Osteocyte (in vitro differentiated cells): ENCODE measurements around the gene LRG1. TPM values are rescaled to one million over a fixed set of nuclear protein-coding genes. Genes with fewer than 3 reads are reported as not detected.

ENCODE experiments used
- DNase-seq: peaks from one replicate; pipeline ENCODE4 v3.0.0; 2021; ENCODE audit warnings: mixed read lengths; ENCODE audit not compliant: unreplicated experiment; ENCODE audit errors: extremely low spot score
- H3K27ac Mint-ChIP-seq: one replicate; pipeline ENCODE4 v1.8.0; 2021; ENCODE audit warnings: mild to moderate bottlenecking, mixed read lengths; ENCODE audit not compliant: unreplicated experiment
- H3K27me3 Mint-ChIP-seq: one replicate; pipeline ENCODE4 v1.8.0; 2021; ENCODE audit warnings: mixed read lengths; ENCODE audit not compliant: unreplicated experiment
- H3K36me3 Mint-ChIP-seq: one replicate; pipeline ENCODE4 v1.8.0; 2021; ENCODE audit warnings: mixed read lengths; ENCODE audit not compliant: unreplicated experiment
- H3K4me1 Mint-ChIP-seq: one replicate; pipeline ENCODE4 v1.8.0; 2021; ENCODE audit warnings: mixed read lengths; ENCODE audit not compliant: unreplicated experiment
- H3K4me3 Mint-ChIP-seq: one replicate; pipeline ENCODE4 v1.8.0; 2021; ENCODE audit warnings: mild to moderate bottlenecking, moderate library complexity, mixed read lengths; ENCODE audit not compliant: unreplicated experiment
- H3K9me3 Mint-ChIP-seq: one replicate; pipeline ENCODE4 v1.8.0; 2021; ENCODE audit warnings: mixed read lengths; ENCODE audit not compliant: unreplicated experiment
- total RNA-seq: library from RNA; stranded (reverse); gene quantifications from 2 replicates; pipeline ENCODE4 v1.2.1, GENCODE V29; 2021
- TF ChIP-seq, protein P1 (sequence below): fragments of 200-600 bp; sonication (generic); IDR thresholded peaks from 2 replicates; pipeline ENCODE4 v1.5.0; 2021; ENCODE audit warnings: antibody characterized with exemption, mild to moderate bottlenecking, moderate library complexity

The LRG1 gene
- total RNA-seq, 1 donor from 2014 or later = not detected

DNA sequence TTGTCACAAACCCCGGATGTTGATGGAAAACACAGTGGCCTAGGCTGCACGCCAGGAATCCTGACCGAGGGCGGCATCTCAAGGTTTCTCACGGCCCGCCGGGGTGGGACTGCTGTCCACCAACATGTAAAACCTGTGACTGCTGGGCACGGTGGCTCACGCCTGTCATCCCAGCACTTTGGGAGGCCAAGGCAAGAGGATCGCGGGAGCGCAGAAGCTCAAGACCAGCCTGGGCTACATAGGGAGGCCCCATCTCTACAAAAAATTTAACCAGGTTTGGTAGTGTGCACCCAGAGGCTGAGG, 32.7 kb downstream of the LRG1 start:
- Mint-ChIP-seq H3K27ac (no peak overlapping the region), H3K27me3 (no peaks in the 10 kb centered on the region), H3K4me3 (no peak overlapping the region), H3K9me3 (no peaks in the 10 kb centered on the region), H3K4me1 (peaks cover 4% of the 10 kb centered on the region), H3K36me3 (peaks cover 8% of the 10 kb centered on the region)
- TF ChIP-seq, protein P1, sequence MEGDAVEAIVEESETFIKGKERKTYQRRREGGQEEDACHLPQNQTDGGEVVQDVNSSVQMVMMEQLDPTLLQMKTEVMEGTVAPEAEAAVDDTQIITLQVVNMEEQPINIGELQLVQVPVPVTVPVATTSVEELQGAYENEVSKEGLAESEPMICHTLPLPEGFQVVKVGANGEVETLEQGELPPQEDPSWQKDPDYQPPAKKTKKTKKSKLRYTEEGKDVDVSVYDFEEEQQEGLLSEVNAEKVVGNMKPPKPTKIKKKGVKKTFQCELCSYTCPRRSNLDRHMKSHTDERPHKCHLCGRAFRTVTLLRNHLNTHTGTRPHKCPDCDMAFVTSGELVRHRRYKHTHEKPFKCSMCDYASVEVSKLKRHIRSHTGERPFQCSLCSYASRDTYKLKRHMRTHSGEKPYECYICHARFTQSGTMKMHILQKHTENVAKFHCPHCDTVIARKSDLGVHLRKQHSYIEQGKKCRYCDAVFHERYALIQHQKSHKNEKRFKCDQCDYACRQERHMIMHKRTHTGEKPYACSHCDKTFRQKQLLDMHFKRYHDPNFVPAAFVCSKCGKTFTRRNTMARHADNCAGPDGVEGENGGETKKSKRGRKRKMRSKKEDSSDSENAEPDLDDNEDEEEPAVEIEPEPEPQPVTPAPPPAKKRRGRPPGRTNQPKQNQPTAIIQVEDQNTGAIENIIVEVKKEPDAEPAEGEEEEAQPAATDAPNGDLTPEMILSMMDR = no peak
- DNase-seq = peak; percentile 83

DNA sequence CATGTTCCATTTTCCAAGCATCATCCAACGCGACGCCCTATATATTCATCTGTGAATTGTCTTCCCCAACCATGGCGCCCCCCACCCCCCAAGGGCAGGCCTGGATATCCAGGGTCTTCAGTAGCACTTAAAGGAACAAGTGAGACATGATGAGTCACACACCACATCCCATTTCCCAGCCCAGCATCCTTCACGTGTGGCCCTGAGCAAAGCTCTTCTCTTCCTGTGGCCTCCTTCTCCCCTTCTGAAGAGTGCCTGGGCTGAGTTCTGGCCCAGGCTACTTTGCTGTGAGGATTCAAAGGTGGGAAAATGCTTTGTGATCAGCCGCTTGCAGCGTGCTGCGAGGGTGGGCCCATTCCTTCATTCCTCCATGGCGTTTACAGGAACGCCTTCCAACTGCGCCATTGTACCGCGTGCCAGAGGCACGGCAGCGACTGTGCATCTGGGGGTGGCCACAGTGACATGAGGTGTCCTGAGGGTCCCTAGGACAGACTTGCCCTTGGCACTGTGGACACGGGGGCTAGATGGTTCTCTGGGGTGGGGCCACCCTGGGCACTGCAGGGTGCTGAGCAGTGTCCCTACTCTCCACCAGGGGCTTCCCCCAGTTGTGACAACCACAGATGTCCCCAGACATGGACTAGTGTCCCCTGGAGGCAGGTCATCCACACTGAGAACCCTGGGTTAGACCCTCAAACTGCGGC, 33.2 kb downstream of the LRG1 start:
- Mint-ChIP-seq H3K27me3 (no peaks in the 10 kb centered on the region), H3K27ac (no peak overlapping the region), H3K4me3 (no peak overlapping the region), H3K36me3 (peaks cover 8% of the 10 kb centered on the region), H3K4me1 (peaks cover 4% of the 10 kb centered on the region), H3K9me3 (no peaks in the 10 kb centered on the region)
- DNase-seq = no peak
- TF ChIP-seq, protein P1 = no peak

DNA sequence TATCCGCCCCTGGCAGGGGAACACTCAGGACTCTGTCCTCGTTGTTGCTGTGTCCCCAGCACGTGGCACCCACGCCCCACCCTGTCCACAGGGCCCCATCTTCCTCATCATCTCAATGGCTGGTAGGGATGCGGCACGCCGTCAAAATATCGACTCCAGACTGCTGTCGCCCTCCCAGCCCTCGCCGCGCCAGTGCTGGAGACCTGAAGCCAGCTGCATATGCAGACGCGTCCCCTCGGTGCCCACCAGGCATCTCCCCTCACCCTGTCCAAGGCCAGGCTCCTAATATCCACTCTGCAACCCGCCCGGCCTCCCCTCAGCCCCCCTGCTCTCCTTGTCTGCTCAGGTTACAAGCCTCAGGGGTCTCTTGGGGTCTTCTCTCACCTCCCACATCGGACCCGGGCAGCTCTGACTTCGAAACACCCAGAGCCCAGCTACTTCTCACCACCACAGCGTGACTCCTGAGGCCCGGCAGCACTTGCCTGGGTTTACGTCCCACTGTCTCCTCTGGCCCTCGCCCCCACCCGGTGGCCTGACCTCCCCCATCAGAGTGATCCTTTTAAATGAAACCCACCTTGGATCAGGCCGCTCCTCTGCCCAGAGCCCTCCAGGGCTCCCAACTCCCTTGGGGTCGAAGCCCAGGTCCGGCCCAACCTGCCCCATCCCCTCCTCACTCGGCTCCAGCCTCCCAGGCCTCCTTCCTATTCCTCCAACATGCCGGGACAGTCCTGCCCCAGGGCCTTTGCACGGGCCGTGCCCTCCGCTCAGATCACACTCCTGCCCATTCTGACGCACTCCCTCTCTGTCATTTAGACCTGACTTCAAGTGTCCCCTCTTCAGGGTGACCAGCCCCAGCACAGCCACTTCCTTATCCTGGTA, 34.0 kb downstream of the LRG1 start:
- Mint-ChIP-seq H3K36me3 (peaks cover 10% of the 10 kb centered on the region), H3K27ac (no peak overlapping the region), H3K9me3 (no peaks in the 10 kb centered on the region), H3K4me1 (peaks cover 4% of the 10 kb centered on the region), H3K4me3 (no peak overlapping the region), H3K27me3 (no peaks in the 10 kb centered on the region)
- peak; percentile 81 for DNase-seq
- TF ChIP-seq, protein P1 = no peak

DNA sequence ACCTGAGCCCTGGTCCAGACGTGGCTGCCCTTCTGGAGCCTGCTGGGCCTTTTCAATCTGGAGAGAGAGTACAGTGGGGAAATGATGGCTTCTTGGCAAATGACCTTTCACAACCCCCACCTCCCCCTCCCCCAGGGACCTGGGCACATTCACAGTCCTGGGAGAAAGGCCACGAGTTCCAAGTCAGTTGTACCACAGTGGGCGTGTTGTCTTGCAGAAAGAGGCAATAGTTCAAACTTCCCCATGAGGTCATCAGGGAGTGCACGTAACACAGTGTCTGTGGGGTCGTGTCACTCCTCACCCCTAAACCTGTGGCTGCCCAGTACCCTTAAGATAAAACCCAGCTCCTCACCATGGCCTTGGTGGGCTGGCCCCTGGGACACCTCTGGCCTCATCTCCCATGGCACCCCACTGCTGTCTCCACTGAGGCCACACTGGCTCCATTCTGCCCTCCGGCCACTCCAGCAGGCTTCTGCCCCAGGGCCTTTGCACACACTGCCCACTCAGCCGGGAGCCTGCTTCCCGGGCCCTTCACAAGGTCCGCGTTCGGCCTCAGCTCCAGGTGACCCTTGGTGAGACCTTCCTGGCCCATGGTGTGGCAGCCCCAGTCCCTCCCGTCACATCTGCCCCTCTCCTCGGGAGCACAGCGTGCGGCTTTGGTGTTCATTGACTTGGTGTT, 34.8 kb downstream of the LRG1 start:
- Mint-ChIP-seq H3K27me3 (no peaks in the 10 kb centered on the region), H3K4me3 (no peak overlapping the region), H3K27ac (no peak overlapping the region), H3K4me1 (peaks cover 4% of the 10 kb centered on the region), H3K9me3 (no peaks in the 10 kb centered on the region), H3K36me3 (peaks cover 11% of the 10 kb centered on the region)
- DNase-seq = no peak
- TF ChIP-seq, protein P1 = no peak

DNA sequence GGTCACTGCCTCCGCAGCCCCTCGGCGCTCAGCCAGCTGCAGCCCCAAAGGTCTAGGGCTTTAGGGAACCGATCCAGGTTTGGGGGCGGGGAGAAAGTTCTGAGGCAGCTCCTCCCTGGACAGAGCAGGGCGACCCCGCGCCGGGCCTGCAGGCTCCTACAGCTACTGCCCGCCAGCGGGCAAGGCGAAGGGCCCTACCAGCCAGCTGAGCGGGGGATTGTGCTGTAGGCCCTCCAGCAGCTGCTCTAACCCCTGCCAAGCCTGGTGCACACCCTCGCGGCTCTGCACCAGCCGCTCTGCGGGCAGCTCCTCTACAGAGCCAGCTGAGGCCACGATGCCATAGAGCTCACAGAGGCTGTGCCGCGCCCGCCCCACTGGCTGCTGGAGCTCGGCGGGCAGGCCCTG, 35.5 kb downstream of the LRG1 start:
- H3K9me3 Mint-ChIP-seq = no peaks in the 10 kb centered on the region
- TF ChIP-seq, protein P1 = no peak
- H3K36me3 Mint-ChIP-seq = peaks cover 11% of the 10 kb centered on the region
- peak; percentile 83 for DNase-seq
- H3K4me3 Mint-ChIP-seq = no peak overlapping the region
- peaks cover 4% of the 10 kb centered on the region for H3K4me1 Mint-ChIP-seq
- no peaks in the 10 kb centered on the region for H3K27me3 Mint-ChIP-seq
- H3K27ac Mint-ChIP-seq = no peak overlapping the region
